SHP77 treated with DMSO at 0.1 percent for 48 hours (cell line): ENCODE results near the gene TRPM1.

Source experiments
- DNase-seq: peaks from one replicate; lab custom pipeline; 2025; lab: John Stamatoyannopoulos, UW

The TRPM1 gene

DNA sequence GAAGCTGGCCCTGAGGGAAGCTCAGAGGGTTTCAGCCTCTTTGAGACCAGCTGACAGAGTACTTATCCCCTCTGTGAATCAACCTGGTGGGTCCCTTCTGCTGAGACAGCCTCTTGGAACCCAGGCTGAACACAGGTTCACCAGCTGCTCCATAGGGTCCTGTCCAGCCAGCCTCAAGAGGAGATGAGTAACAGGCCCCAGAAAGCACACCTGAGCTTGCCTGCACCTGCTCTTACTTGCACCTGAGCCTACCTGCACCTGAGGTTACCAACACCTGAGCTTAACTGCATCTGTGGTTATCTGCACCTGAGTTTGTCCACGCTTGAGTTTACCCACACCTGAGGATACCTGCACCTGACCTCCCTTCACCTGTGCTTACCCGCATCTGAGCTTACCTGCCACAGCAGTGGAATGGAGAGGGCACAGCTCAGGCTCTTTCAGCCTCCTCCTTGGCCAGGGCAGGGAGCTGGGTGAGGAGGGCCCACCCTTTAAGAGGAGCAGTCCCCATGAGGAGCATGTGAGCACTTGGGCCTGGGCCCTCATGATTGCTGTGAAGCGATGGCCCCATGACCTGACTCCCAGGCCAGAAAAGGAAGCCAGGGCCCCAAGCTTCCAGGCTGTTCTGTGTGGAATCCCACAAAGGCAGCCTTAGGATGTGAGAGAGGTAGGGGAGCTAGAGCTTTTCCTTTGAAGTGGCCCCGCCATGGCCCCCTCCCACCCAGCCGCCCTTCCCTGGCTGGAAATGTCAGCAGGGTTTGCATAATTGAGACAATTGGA is at the start of gene TRPM1:
Gene TRPM1 (minus strand): TSS at position 464 of the 777 bp plus-strand sequence. CDS start 20,370 bp downstream, outside the sequence.
- DNase-seq: no peak

DNA sequence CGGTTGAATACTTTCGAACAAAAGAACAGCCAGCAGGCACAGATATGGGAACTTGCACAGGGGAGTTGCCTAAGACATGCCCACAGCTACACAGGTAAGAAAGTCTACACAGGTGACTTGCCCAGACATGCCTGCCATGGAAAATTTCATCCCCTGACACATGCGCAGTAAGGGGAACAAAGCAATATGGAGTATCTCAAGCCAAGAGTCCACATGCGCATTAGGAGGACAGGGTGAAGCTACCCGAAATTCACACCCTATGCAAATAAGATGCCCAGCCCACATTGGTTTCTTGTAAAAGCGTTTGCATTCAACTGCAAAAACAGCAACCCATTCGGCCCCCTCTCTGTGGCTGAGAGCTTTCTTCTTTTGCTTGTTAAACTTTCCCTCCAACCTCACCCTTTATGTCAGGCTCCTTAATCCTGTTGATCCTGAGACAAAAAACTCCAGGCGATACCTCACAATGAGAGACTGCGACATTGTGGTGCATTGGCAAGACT is 49.3 kb upstream of the TRPM1 start:
- DNase-seq: no peak

DNA sequence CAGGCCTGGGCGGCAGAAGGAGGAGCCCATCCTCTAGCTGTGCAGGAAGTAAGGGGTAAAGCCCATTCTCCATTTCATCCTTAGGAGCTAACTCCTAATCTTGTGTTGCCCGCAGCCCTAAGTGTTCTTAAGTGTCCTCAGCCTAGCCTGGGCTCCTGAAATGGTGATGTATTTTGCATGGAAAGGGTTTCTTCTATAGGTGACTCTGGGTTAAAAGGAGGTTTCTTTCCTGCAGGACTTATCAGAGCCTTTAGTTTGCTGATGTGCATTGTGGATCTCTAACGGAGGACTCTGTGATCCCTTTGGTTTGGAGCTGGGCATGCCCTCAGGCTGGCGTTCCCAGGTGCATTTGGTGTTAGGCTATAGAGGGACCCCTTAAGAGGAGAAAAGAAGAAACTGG is 48.5 kb upstream of the TRPM1 start:
- DNase-seq: no peak

DNA sequence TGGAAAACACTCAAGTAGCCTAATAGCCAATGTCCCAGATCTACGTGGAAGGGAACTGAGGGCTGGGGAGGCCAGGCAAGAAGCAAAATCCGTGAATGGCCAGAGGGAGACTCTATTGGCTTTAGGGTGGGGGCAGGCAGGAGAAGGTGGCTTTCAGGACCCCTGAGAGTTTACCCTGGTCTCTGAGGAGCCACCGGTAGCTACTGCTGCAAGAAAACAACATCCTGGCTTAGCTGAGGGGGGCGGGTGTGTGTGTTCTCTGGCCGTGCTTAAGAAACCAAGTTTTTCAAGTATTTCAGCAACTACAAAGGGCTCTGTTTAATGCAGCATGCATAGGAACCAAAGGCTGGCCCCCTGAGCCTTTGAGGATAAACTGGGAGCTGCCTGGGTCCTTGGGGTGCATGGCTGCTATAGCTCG is 47.6 kb upstream of the TRPM1 start:
- DNase-seq: no peak

DNA sequence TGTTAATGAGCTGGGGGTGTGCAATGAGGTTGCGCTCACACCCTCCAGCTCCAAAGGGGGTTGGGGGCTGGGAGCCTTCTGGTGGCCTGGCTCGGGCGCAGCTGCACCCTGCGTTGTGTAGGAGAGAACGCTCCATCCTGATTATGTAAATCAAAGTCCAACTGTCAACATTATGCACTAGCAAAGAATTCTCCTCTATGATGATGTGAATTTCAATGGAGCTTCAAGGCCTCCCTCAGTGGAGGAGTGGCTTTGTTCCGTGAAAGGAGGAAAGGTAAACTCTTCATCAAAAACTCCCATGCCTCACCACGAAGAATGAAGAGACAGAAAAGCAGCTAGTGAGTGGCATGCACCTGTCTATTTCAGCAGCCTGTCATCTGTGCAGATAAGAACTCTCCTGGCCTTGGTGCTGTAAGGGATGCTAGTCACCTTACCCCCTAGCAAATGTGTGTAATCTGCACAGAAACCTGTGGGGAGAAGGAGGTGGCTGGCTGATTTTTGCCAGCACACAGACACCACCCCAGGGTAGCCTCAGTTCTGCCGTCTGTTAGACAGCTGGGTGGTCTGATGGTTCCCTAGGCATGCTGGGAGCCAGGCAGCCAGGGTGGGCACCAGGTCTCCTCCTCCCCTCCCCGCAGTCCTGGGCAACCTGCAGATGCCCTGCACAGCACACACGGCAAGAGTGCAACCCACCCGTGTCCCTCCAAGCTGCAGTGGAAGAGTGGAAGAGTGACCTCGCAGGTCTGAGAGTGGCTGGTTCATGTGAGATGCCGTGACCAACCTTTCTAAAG is 47.0 kb upstream of the TRPM1 start:
- no peak for DNase-seq

DNA sequence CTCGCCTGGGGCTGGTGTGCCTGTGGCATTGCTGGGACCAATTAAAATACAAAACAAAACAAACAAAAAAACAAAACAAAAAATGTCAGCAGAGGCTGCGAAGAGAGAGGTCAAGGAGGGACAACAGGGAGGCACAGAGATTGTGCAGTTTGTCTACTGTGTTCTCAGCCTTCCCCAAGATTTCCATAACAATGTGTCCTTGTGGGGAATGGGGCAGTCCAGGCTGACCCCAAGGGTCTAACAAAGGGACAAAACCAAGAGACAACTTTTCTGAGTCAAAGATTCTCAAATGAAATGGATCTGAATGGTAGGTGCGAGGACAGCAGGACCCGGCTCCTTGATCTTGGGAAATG is 46.4 kb upstream of the TRPM1 start:
- no peak for DNase-seq

DNA sequence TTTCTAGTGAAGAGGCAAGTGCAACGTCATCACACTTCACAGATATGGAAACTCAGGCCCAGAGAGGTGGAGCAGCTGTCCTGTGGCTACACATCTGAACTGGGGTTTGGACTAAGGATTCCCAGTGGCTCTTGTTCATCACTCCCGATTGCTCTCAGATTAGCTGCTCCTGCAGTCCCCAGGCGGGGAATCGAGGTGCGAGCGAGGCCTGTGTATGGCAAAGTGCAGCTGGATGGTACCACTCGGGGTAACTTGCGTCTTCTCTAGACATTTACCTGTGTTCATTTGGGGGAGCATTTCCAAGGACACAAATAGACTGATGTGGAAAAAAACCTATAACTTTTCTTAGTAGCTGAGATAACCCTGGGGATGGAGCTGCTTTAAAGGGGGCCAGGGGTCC is 45.9 kb upstream of the TRPM1 start:
- no peak for DNase-seq

DNA sequence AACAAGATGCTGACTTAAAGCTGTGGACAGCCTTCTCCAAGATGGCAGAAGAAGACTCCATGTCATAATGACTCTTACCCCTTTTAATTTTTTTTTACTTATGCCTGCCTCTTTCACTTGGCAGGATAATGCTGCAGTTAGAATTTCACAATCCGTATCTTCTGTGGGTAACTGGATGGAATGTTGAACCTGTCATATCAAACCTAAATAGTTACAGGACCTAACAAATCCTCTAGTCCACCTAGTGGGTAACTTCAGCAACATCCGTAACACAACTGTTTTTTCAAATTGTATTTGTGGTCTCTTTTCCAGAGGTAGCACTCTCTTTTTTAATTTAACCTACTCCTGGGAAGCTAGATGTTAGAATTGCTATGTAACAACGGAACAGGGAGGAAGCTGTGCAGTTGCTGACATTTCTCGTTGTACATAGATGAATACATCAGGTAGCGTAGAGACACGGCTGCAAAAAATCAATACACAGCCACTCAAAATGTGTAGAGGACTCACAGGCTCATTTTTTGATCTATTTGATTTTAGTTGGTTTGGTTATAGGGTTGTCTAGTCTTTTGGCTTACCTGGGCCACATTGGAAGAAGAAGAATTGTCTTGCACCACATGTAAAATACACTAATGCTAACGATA is 43.9 kb upstream of the TRPM1 start:
- no peak for DNase-seq

DNA sequence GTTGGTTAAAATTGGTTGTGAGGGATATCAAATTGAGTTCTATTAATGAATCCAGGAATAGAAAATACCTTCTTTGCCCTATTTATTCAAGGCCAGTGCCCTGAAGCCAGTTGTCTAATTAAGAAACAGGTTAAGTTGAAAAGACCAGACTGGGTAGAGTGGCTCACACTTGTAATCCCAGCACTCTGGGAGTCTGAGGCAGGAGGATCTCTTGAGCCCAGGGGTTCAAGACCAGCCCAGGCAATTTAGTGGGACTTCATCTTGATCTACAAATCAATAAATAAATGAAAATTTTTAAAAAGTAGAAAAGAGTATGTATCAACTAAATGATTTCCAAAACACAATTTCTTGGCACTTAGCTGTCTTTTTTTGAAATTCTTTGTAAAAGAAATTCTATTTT is 40.3 kb upstream of the TRPM1 start:
- no peak for DNase-seq

DNA sequence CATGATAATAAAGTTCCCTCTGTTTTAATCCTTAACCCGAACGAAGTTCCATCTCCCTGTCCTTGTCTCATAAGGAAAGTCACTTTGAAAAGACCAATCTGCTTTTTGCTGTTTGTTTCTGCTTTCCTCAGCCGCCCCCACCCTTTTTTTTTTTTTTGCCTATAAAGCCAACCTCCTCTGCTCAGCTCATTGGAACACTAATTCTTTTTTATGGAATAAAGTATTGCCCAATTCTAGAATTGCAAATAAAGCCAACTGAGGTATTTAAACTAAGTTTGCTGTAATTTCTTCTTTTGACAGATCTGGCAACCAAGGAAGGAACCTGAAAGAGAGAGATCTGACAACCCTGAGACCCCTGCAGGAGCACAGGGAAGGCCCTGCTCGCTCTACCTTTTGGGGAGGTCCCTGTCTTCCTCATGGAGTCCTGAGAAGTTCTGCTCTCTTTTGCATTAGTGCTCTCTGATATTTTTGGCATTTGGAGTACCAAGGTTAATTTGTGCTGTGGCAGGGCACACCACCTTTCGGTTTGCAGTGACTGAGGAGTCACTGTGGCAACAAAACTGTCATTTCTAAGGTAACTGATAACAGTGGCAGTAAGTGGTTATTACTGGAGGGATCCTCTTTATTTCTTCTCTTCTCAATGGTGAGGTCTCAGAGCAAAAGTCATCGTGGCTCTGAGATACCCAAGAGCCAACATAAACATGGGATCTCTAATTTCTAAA is 35.2 kb upstream of the TRPM1 start:
- DNase-seq: no peak

DNA sequence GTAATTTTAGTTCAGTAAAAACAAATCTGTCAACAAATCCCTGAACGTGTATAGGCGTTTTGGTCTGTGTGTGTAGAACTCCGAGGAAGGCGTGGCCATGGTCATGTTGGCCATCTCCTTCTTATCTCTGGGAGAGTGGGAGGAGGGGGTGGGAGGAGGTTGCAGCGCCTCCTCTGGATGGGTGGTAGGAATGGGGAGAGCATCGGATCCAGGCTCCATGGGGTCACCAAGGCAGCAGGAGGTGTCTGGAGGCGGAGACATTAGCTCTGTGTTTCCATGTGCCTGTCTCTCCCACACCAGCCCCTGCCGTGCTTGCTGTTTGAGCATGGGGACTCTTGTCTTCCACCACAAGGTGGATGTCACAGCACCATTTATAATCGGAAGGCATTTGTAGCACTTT is 34.5 kb upstream of the TRPM1 start:
- DNase-seq: no peak

DNA sequence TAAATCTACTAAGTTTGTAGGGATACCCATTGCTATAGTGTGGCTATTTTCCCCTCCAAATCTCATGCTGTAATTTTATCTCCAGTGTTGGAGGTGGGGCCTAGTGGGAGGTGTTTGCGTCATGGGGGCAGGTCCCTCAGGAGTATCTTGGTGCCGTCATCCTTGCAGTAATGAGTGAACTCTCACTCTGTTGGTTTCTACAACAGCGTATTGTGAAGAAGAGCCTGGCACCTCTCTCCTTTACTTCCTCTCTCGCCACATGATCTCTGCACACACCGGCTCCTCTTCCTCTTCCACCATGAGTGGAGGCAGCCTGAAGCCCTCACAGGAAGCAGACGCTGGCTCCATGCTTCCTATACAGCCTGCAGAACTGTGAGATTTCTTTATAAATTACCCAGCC is 34.0 kb upstream of the TRPM1 start:
- DNase-seq: no peak

DNA sequence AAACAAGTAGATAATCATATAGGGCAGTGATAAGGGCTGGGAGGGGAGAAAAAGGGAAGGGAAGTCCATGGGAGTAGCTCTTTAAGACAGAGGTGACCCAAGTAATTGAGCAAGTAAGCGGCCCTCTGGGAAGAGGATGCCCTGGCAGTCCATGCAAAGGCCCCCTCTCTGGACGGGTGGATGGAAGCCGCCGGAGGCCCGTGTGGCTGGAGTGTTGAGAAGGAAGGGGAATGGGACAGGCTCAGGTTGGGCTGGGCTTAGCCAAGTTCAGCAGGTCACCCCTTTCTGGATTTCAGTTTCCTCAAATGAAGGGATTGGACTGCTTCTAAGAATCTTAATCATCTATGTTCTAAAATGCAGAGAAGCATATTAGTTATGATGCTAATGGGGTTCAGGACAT is 32.4 kb upstream of the TRPM1 start:
- no peak for DNase-seq

DNA sequence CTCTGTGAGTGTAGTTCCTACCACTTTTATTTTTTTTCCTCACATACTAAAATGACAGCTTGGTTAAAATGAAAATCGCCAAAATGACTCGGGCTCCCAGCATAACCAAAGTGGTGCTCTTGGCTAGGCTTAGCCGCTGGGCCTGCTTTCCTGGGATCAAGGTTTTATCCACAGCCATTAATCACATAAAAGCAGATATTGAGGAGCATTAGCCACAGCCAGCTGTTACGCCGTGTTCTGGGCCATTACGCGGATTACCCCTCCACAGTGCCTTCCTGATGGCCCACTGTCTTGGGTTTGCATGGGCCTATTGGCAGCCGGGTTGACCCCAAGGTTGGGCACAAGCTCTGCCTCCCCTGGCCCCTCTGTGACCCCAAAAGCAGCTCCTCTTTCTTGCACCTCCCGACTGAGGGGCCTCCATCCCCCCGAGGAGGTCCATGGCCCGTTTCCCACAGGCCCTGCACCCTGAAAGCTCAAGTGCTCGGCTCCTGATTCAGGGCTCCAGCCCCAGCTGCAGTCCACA is 30.4 kb upstream of the TRPM1 start:
- no peak for DNase-seq

DNA sequence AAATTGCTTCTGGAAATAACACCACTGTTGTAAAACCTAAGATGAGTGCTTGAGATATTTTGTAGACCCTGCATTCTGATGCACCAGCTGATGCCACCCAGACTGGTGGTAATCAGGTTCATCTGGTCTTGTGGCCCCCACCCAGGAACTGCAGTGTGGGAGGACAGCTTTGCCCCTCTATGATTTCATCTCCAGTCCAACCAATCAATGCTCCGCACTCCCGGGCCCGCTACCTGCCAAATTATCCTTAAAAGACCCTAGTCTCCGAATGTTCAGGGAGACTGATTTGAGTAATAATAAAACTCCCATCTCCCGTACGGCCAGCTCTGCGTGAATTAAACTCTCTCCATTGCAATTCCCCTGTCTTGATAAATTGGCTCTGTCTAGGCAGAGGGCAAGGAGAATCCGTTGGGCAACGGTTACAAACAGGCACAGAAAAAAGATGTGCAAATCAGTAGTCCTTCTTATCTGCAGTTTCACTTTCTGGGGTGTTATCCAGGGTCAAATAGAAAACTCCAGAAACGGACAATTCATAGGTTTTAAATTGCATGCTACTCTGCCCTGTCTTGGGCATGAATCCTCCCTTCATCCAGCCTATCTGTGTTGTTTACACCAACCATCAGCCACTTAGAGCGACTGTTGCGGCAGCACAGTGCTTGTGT is 29.2 kb upstream of the TRPM1 start:
- no peak for DNase-seq

DNA sequence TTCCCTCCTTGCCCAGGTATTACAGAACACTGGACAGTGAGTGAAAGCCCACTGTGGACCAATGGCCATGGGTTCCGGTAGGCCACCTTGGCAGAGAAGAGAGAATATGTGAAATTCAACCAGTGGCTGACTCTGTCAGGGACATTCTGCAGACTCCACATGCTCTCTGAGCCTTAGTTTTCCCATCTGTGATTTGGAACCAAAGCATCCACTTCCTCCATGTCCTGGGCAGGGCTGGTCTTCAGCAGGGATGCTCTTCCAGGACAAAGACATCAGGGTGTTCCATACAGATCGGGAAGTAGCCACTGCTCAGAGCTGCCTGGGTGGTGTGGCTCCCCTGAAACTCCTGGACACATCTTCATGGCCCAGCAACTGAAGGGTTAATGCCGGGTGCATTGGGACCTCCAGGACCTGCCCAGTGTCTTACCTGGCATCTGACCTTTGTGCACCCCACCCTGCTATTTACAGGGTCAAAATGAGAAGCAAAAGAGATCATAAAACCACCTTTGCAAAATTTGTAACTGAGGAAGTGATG is 28.3 kb upstream of the TRPM1 start:
- DNase-seq: no peak

DNA sequence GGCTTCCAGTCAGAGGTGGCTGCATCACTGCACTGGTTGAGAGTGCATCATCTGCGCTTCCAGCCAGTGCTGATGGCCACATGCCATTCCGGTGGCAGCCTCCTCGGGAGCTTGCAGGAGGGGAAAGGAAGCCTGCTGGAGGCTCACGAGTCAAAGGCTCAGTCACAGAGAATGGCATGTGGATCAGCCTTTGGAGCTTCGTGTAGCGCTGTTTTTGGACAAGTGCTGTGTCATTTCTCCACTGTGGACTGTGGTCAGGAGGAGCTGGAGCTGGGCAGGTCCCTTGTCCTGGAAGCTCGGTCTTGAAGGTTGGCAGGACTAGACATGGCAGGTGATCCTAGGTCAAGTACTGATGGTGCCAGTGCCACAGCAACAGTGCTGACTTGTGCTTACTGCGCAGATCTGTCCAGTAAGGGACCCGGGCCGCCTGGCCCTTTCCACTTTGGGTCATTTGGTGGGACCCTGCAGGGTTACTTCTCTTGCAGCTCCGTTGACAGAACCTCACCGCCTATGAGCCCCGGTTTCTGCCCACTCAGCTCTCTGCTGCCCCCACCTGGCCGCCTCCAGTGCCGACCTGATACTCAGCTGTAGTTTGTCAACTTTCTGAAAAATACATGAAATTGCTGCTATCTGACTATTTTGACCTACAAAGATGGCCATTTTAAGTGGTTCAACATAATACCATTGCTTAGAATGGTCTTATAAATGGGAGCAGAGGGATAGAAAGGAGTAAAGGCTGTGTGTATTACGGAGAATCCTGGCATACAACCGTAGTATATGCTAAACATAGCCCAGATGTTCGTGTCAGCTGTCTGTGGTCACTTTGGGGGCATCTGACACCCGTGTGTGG is 27.6 kb upstream of the TRPM1 start:
- no peak for DNase-seq

DNA sequence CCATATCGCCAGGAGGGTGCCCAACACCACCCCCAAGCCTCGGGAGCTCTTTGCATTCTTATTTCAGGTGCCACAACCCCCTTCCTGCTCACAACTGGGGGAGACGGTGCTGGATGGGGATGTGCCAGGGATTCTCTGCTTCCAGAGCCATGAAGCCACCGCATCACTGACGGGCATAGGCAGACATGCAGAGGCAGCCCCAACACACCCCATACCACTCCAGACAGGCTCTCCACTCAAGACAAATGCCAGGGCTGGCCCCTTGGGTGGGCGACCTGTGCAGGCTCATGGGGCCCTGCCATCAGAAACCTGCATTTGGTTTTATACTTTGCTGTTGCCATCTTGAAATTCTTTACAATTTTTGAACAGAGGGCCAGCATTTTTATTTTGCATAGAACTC is 27.0 kb upstream of the TRPM1 start:
- no peak for DNase-seq

DNA sequence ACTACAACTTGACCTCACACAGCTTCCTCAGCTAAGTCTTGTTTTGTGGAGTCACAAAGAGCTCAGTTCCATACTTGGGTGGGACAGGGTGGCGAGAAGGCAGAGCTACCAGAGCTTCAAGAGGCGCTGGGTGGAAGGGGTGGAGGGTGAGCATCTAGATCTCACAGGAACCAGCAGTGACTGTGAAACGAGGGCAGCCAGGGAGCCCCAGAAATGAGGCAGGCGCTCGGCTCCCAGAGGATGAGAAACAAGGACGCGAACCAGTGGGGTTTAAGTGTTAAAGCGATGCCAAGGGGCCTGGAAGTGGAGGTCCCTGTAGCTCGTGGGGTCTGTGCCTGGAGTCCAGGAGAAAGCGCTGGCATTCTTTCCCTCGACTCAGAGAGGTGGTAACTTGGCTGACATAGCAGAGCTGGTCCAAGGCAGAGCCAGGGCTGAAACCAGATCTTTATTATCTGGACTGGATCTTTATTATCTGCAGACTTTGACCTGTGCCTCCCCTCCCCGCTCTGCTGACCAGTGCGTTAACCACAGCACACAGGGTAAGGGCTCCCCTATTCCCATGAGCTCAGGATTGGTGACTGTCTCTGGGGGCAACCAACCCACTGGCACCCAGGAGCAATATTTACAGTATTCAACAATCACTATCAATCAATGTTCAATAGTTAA is 26.2 kb upstream of the TRPM1 start:
- no peak for DNase-seq

DNA sequence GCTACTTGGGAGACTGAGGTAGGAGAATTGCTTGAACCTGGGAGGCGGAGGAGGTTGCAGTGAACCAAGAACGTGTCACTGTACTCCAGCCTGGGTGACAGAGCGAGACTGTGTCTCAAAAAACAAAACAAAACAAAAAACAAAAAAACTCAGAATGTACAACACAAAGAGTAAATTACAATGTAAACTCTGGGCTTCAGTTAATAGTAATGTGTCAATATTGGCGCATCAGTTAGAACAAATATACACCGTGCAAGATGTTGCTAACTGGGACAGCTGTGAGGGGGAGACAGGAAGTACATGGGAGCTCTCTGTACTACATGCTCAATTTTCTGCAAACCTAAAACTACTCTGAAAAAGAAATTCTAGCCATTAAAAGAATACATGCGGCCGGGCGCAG is 23.5 kb upstream of the TRPM1 start:
- no peak for DNase-seq
